Stimulated activated CD8-positive, alpha-beta memory T cell treated with anti-CD3 and anti-CD28 coated beads, Interleukin-4, amount 100 ng/mL, for 48 hours (primary cell): ENCODE measurements around the gene ANKLE1.

Source experiments
- DNase-seq: peaks from one replicate; pipeline ENCODE4 v3.0.0-alpha.2; 2020

Gene ANKLE1

DNA sequence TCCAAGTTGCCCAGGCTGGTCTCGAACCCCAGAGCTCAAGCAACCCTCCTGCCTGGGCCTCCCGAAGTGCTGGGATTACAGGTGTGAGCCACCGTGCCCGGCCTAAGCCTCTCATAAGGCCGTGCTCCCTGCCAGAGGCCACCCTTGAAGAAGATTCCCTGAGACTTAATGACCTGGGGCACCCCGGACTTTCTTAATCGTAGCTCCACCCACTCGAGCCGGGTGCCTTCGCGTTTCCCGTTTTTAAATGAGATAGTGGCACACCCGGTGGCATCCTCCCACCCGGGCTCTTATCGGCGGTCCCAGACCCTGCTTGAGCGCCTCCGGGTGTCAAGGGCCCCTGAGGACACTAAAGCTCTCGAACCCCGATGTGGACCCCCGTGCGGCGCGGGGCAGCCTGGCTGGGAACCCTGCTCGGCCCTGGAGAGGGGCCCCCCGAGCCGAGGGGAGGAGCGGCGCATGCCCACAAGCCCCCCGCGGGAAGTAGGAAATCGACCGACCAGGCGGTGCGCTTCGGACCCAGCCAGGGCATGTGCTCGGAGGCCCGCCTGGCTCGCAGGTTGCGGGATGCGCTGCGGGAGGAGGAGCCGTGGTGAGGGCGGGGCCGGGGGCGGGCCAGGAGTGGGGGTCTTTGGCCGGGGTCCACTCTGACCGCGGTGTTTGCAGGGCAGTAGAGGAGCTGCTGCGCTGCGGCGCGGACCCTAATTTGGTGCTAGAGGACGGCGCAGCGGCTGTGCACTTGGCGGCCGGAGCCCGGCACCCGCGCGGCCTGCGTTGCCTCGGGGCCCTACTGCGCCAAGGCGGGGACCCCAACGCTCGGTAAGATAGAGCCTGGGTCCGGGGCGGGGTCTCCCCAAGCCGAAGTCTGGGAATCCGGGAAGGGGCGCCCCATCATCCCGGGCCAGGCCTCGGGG, at the start of gene ANKLE1:
Gene ANKLE1 (plus strand): TSS at position 511 of the 914 bp plus-strand sequence. CDS start 20 bp downstream, at position 531.
- DNase-seq, result peak; percentile 78

DNA sequence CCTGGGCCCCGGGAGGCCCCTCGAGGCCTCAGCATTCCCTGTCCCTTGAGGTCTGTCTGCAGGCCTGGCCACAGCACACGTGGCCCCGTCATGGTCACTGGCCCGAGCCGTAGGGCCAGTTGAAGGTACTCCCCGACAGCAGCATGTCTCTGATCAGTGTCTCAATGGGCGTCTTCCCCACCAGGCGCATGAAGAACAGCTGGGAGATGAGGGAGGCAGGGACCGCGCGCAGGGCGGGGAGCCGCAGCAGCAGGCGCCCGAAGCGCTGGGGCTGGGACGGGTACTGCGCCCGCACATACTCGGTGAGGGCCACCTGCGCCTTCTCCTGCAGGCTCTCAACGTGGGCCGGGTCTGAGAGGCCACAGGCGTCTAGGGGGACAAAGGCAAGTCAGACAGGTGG, 49.4 kb upstream of the ANKLE1 start:
- no peak for DNase-seq

GRCh38 chr19:17234911-17235299, 46.8 kb upstream of the ANKLE1 start:
- peak; percentile 82 for DNase-seq

GRCh38 chr19:17235300-17235970, 46.3 kb upstream of the ANKLE1 start:
- DNase-seq, result peak; percentile 77

DNA sequence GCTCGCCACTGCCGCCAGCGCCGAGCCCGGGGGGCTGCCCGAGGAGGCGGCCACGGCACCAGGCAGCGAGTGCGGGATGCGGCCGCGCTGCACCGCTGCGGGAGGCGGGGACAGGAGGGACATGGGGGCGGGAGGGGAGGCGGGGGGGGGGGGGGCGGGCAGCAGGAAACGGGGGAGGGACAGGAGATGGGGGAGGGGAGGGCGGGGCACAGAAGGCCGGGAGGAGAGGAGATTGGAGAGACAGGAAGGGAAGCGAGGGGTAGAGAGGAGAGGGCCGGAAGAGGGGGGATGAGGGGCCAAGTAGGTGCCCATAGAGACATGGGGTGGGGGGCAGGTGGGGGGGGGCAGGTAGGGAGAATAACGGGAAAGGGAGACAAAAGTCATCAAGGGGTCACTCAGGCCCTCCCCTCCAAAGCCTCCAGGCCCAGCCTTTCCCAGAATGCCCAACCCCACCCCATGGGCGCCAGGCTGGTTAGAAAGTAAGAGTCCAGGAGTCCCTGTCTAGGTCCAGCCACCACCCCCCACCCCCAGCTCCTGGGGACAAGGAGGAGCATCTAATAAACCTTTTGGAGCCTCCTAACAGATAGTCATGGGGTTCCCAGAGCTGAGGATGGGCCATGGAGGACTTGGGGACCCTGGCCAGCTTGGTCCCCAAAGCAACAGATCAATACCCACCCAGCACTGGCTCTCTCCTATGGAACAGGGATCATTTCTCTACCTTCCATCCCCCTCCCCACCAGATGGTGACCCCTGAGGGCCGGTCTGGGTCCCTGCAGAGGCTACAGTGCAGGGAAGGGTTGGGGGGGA, 45.5 kb upstream of the ANKLE1 start:
- DNase-seq, result no peak

DNA sequence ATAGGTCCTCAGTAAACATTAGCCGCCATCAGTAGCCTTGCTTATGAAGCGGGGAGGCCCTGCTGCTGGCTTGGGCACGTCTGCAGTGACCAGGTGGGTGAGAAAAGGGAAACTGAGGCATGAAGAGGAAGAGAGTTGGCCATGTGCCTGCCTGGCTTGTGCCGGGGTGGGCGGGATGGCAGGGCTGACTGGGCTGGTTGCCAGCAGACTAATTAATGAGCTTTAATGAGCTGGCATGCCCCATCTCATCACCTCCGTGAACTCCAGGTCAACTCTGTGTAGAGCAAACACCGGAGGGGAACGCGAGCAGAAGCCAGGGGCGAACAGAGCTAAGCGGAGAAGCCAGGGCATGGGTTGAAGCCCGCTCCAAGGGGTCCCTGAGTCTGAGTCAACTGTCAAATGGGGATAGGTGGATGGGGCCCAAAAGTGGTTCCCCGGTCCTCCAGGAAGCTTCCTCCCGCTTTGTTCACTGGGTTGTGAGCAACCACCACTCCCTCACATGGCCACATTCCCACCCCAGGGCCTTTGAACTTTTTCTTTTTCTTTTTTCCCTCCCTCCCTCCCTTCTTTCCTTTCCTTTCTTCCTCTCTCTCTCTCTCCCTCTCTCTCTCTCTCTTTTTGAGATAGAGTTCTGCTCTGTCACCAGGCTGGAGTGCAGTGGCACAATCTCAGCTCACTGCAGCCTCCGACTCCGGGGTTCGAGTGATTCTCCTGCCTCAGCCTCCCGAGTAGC, 44.7 kb upstream of the ANKLE1 start:
- no peak for DNase-seq

DNA sequence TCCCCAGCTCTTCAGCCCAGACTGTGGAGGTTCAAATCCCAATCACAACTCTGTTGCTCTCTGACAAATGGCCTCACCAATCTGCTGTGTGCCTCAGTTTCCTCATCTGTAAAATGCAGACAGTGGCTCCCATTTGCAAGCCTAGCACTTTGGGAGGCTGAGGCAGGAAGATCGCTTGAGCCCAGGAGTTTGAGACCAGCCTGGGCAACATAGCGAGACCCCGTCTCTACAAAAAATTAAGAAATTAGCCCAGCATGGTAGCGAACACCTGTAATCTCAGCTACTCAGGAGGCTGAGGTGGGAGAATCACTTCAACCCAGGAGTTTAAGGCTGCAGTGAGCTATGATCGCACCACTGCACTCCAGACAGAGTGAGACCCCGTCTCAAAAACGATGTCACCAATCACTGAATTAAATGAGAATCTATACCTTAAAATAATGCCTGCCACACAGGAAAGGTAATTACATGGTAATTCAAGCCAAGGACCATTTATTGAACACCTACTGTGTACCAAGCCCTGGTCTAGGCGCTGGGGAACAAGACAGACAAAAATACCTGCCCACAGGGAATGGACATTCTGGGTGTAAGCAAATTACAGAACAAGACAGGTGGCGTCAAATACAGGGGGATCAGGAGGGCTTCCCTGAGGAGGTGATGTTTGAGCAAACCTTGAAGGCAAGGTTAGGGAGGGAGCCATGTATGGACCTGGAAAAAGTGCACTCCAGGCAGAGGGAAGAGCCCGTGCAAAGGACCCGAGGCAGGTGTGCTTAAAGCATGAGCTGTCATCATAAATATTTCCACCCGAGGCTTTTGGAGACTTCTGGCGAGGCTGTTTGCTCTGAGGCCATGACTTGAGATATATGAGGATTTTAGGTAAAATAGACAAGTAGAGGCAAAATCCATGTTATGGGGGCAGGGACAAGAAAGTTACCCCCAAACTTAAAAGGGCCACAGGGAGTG, 43.7 kb upstream of the ANKLE1 start:
- DNase-seq, result no peak

- no peak for DNase-seq
Observed at GRCh38 chr19:17240062-17240752, 41.5 kb upstream of the ANKLE1 start.

DNA sequence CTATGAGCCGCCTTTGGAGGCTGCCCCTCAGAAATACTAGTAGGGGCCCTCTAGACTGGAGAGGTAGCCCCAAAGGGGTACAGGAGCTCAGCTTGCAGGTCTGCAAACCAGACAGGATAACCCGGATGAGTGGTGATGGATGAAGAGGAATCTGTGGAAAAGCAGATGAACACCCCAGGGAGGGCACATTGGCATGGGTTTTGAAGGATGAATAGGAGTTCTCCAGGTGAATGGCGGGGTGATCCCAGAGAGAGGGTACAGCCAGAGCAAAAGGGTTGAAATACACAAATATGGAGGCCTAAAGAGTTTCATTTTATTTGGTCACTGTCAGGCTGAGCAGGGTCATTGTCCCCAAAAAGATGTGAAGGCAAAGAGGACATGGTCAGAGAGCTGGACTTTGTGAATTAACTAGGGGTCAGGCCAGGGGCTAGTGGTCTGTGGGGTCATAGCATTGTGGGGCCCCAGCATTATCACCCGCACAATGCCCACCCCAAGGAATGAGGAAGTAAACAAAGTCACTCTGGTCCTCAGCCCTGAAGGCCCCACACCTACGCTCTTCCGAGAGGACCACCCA, 40.8 kb upstream of the ANKLE1 start:
- DNase-seq, result no peak

- DNase-seq, result no peak
Observed at GRCh38 chr19:17242431-17243208, 39.1 kb upstream of the ANKLE1 start.

DNA sequence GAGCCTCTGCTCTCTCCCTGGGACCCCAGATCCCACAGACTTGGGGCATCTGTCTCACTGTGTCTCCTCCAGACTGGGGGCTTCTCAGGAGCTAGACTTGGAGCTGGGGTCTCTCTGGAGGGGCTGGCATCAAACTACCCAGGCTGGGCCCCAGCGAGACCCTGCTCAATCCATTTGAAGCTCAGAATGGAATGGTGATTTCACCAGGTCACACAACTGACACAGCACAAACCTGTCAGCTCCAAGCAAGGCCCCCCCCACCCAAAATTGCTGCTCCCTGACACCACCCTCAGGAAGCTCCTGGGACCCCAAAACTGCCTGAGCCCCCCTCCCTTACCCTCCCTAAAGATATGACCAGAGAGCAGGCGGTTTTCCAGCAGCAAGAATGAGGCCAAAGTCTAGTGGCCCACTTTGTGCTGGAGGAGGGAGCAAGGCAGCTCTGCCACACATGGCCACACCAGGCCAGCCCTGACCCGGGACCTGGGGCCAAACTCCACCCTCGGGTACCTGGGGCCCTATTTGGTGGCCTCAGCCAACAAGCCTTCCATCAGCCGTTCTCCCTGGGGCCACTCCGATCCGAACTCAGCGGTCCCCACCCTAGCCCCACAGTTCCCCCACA, 38.4 kb upstream of the ANKLE1 start:
- no peak for DNase-seq

GRCh38 chr19:17243830-17244617, 37.7 kb upstream of the ANKLE1 start:
- no peak for DNase-seq

- no peak for DNase-seq
Observed at GRCh38 chr19:17244618-17245534, 36.8 kb upstream of the ANKLE1 start.

DNA sequence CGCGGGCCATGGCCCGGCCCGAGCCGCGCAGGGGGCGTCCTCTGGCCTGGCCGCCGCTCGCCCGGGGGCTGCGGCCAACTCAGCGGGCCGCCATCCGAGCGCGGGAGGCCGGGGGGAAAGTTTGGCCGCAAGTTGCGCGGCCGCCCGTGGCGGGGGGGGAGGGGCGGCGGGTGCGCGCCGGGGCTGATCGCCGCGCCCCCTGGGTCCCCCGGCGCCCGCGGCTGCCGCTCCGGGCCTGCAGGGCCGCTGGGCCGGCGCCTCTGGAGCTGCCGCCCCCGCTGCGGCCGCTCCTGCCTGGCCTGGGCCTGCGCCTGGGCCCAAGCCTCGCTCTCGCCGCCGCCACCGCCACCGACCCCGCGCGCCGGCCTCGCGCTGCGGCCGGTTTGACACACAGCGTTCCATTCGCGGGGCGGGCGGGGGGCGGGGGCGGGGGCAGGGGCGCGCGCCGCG, 36.1 kb upstream of the ANKLE1 start, which contains the start of gene NR2F6:
Gene NR2F6 (minus strand): TSS at position 385 of the 450 bp plus-strand sequence. CDS start 699 bp downstream, outside the sequence.
- DNase-seq, result no peak

DNA sequence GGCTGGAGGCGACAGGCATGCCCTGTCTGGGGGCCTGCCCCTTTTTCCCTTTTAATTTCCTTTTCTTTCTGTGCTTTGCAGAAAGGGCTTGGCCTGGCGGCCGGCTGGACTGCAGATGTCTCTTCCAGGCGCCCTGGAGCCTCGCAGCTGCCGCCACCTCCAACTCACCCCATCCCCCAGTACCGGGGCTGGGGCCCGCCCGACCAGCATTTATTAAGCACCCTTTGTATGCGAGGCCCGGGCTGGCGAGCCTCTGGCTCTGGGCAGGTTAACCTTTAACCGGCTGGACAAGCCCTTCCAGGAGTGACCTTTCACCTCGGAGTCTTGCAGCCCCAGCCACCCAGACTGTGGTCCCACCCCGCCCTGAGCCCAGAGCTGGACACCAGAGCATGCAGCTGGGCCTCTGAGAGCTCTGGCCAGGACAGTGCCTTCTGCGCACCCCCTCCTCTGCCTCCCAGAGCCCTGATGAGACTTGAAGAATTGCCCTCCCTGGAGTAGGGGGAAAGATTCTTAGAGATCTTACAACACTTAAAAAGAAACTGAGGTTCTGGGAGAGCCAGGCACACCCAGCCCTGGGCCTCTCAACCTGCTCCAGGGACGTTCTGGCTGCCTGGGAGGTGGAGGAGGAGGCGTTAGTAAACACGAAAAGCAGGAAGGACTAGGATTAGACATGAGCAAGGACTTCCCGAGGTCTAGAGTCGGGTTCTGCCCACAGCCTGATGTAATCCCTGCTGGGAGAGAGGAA, 34.8 kb upstream of the ANKLE1 start:
- no peak for DNase-seq
